Measurements from ENCODE around the gene DOHH.

- TF ChIP-seq POLR2AphosphoS5 (IDR thresholded peaks at IDR 0.05; ENCODE audit: low read depth, low read length) (no peak), TAF1 (IDR thresholded peaks at IDR 0.05; ENCODE audit: low read depth, low read length) (no peak), POLR2A (IDR thresholded peaks at IDR 0.05; ENCODE audit: low read depth, low read length) (no peak), PAX5 (IDR thresholded peaks at IDR 0.05; ENCODE audit: insufficient read depth, low read length, severe bottlenecking) (no peak), SPI1 (IDR thresholded peaks at IDR 0.05; ENCODE audit: low read depth, low read length) (no peak), POU2F2 (IDR thresholded peaks at IDR 0.05; ENCODE audit: low read depth, low read length) (no peak)
Measured at GRCh38 chr19:3515891-3516422, 15.5 kb upstream of the DOHH start.
